ENCODE data around the gene CREBRF.
"Not testable (repeated sequence)": the region's sequence is repeated elsewhere in the genome, so short reads cannot be mapped to it uniquely, and the experiment has no call there.

The CREBRF gene

DNA sequence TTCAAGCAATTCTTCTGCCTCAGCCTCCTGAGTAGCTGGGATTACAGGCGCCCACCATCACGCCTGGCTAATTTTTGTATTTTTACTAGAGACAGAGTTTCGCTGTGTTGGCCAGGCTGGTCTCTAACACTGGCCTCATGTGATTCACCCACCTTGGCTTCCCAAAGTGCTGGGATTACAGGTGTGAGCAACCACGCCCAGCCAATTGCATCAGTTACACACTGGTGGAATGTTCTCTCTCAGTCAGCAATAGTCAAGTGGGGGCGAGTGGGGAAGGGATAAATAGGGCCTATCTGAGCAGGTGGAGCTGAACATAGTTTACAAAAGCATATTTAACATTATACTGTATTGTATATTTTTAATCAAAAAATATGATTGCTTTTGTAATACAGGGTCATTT is 98.5 kb downstream of the CREBRF start:
- DNase-seq (ENCODE audit: low read depth in 2 of 2), result not testable (repeated sequence)

DNA sequence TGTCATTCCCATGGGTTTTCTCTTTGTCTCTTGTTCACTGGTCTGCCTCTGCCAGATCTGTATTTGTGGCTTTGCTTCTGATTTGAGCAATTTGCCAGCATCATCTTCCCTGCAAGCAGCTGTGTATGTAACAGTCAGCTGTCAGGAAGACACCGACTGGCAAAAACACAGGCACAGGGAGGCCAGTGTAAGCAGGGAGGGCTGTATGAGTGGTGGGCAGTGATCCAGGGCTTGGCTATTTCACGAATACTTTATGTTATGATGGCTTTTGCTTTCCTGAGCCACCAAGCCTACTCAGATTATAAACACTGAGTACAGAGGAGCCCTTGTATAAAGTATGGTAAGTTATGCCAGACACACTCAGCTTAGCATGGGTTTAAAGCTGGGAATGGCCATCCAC is 99.8 kb downstream of the CREBRF start:
- no peak for DNase-seq (ENCODE audit: low read depth in 2 of 2)

DNA sequence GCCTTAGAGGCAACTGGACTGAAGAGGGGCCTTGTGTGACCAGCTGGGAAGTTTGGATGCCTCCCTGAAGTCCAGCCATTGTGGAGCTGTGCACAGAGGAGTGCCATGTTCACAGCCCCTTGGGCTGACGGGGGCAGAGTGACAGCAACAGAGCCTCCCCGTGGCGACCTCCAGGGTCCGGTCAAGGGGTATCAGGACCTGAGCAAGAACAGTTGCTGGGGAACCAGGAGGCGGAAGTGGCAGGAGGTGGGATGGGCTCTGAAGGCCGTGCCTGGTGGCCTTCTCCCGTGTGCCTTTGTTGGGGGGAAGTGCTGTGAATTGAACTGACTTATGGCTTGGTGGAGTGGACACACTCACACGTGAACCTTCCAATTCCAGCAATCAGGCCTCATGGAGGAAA is 102.2 kb downstream of the CREBRF start:
- DNase-seq (ENCODE audit: low read depth in 2 of 2), result no peak

DNA sequence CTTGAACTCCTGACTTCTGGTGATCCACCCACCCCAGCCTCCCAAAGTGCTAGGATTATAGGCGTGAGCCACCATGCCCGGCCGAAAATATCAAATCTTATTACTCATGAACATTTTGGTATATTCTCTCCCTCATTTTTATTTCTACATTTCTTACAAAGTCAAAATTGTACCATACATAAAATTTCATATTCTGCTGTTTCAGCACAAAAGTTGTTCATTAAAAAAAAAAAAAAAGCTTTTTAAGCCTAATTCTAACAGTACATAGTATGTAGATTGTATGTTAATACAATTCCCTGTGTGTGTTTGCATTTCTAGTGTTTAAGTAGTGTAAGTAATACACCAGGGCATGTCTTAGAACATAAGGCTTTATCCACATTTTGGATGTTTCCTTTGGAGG is 103.1 kb downstream of the CREBRF start:
- no peak for DNase-seq (ENCODE audit: low read depth in 2 of 2)

DNA sequence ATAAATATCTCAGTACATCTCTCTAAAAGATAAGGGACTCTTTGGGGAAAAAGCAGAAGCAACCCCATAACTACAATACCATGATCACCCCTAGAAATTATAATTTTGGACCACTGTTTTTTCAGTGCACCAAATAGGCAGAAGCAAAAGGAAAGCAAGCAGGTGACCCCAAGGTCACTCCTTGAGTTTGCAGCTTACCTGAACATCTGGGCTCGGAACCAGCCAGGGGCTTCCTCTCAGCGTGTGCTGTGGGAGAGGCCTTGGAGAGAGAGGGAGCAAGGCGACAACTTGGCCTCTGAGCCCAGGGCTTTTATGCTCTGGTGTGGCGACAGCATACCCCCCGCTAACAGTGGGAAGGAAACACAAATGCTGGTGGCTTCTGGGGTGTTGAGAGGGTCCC is 105.0 kb downstream of the CREBRF start:
- DNase-seq (ENCODE audit: low read depth in 2 of 2), result no peak

DNA sequence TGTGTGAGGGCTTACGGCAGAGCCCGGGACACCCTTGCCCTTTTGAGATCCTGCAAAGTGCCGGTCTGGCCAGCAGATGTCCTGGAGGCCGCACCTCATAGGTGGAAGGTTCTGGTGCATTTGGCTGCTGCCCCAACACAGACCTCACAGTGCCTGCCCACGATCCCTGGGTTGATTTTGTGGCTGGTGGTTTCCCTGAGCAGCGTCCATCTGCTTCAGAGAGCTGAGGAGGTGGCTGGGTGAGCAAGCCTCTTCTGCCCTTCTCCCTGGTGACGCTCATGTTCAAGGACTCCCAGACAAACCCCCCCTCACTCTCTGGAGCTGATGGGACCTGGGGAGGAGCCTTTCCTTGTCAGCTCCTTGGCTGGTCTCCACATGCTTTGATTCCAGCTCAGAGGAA is 107.1 kb downstream of the CREBRF start:
- DNase-seq (ENCODE audit: low read depth in 2 of 2), result no peak

DNA sequence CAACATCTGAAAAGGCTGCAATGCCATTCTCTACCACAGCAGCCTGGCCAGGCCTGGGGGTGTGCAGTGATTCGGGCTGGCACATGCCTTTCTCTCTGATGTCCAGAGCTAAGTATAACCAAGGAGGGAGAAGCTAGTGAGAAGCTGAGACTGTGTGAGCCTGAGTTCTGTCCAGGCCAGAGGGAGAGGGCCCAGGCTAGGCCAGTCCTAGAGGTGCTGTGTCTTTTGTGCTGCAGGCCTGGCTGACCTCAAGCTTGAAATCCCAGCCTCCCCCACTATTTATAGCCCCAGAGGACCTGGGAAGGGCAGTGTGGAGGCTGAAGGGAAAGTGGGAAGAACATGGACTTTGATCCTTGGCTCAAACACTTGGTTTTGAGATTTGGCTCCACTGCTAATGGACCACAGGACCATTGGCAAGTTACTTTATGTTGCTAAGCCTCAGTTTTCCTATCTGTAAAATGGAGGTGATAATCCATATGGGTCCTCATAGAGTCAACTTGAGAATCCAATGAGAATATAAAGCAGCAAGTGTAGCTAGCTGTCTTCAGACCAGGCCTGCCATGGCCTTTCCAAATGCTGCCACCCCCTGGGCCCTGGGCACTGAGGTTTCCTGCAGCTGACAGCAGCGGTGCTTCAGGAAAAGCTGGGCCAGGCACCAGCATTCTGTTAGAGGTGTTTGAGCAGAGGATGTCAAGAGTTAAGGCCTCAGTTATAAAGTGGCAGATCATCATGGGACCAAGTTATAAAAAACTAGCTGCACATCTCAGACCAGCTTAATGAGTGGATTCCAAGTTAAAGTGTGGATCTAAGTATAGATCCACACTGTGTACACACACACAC is 109.2 kb downstream of the CREBRF start:
- no peak for DNase-seq (ENCODE audit: low read depth in 2 of 2)

DNA sequence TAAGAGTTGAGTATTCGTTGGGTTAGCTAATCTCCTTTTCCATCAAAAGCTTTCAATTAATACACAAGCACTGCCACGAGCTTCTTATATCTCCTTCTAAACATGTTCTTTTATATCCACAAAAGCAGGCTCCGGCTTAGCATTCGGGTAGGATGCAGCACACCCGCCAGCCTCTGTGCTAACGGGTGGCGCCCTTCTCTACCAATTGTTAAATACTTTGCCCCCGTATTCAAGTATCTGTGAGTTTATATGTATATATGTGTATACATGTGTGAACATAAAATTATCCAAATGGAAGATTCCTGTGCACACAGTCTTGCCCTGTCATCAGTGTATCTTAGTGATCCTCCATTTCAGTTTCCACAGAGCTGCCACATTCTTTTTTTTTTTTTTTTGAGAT is 116.0 kb downstream of the CREBRF start:
- DNase-seq (ENCODE audit: low read depth in 2 of 2), result no peak

DNA sequence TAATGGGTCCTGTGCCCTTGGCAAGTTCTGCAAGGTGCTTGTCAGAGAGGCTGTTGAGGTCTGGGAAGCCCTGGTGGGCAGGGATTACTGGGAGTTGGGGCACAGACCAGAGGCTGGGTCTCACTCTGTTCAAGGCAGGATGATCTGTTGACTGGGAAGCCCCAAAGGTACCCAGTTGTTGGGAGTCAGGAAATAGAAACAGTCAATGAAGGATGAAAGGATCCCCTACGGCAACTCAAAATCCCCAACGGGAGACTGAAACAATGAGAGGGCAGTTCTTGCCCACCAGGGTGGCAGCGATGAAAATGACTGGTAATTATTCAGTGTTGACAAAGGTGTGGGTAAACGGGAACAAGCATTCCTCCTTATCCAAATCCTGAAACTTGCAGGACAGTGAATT is 119.4 kb downstream of the CREBRF start:
- DNase-seq (ENCODE audit: low read depth in 2 of 2), result no peak

DNA sequence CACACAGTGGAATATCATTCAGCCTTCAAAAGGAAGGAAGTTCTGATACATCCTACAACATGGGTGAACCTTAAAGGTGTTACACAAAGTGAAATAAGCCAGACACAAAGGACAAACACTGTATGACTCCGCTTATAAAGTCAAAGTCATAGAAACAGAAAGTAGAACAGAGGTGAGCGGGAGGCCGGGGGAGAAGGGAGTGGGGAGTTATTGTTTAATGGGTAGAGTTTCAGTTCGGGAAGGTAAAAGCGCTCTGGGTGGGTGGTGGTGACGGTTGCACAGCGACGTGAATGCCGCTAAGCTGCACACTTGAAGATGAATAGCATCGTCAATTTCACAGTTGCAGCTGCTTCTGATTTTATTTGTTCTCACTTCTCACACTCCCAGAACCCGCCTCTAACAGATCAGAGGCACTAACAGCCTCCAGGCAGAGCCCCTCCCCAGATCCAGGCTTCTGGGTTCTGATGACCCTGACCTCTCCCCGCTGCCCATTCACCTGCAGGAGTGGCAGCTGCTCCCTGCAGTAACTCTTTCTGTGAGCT is 122.3 kb downstream of the CREBRF start:
- DNase-seq (ENCODE audit: low read depth in 2 of 2), result no peak

DNA sequence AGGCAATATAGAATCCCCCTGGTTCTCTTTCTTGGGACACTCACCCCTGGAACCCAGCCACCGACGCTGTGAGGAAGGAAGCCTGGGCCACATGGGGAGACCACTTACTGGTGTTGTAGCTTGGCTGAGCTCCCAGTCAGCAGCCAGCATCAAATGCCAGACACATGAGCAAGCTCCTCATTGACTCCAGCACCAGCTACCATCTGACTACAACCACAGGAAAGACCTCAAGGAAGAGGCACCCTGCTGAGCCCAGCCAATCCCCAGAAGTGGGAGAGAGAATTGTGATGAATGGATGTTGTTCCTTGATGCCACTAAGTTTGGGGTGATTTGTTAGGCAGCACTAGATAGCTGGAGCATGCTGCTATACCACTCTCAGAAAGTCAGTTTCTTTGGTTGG is 124.2 kb downstream of the CREBRF start:
- DNase-seq (ENCODE audit: low read depth in 2 of 2), result no peak

DNA sequence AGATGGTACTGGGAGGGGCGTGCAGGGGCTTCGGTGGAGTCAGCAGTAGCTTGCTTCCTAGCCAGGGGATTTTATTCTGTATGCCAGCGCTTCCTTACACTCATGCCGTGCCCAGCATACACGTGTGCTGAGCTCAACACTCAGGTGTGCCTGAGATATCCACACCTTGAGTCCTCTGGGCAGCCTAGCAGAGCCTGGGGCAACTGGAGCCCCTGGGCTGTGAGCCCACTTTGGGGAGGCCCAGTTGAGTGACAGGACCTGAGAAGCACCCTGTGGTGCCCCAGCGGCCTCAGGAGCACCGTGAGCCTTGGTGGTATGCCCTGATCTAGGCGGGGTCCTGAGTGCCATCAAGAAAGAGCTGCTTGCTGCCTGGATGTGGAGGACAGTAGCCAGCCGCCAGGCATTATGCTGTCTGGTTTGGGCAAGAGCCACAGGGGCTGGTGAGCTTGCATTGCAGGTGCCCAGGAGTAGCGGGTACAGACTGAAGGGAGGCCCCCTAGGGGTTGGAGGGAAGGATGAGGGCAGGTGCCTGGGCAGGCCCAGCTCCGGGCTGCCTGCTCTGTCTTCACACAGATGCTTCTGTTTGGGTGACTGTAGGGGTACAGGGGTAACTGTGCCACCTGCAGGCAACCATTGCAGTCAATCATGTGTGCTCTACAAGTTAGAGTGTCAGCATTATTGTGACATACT is 131.0 kb downstream of the CREBRF start:
- no peak for DNase-seq (ENCODE audit: low read depth in 2 of 2)

DNA sequence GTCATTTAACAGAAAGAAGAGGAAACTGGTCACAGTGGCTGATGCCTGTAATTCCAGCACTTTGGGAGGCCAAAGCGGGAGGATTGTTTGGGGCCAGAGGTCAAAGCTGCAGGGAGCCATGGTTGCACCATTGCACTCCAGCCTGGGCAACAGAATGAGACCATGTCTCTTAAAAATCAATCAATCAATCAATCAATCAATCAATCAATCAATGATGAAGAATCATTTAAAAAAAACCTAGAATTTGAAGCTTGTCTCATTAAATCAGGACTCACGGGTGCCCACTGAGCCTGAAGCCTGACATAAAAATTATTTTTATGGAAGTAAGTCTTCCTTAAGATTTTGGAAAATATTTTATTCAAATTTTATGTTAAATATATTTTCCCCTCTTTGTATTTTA is 132.1 kb downstream of the CREBRF start:
- DNase-seq (ENCODE audit: low read depth in 2 of 2), result no peak

Measured in stimulated activated CD4-positive, alpha-beta T cell treated with anti-CD3 and anti-CD28 coated beads, Interleukin-15, amount 100 ng/mL, for 48 hours (primary cell).